Sigmoid colon (tissue), 4 donors: ENCODE results near the gene IPMK.

Source experiments
- CTCF ChIP-seq, 4 experiments: fragments of 450-650 bp in 3 of 4; fragments of 200-600 bp in 1 of 4; IDR thresholded peaks; one replicate each; pipeline ENCODE4 v1.5.1; 2016 to 2019; ENCODE audit warnings: antibody characterized with exemption in 4 of 4, mild to moderate bottlenecking in 3 of 4, moderate library complexity in 2 of 4
- EP300 ChIP-seq, 4 donors: sonication (generic); formaldehyde crosslinking; IDR thresholded peaks; one replicate each; pipeline ENCODE4 v1.6.1; 2017; ENCODE audit warnings: antibody characterized with exemption in 4 of 4
- POLR2A ChIP-seq, 2 donors: fragments of 450-650 bp; IDR thresholded peaks; one replicate each; pipeline ENCODE4 v1.6.1; 2016; ENCODE audit warnings: antibody characterized with exemption in 2 of 2, mild to moderate bottlenecking in 2 of 2, moderate library complexity in 2 of 2
- POLR2AphosphoS5 ChIP-seq, 4 donors: sonication (generic); formaldehyde crosslinking; IDR thresholded peaks; one replicate each; pipeline ENCODE4 v1.6.1; 2017; ENCODE audit warnings: antibody characterized with exemption in 4 of 4

GRCh38 chr10:58150290-58150689, 117.4 kb downstream of the IPMK start:
- TF ChIP-seq POLR2AphosphoS5 (IDR thresholded peaks at IDR 0.05), result no peak
- TF ChIP-seq POLR2A (IDR thresholded peaks at IDR 0.05), result no peak
- TF ChIP-seq CTCF (IDR thresholded peaks at IDR 0.05), result no peak
- no peak for TF ChIP-seq EP300 (IDR thresholded peaks at IDR 0.05)
